SU-DHL-6 (cell line): ENCODE measurements around the gene CRACR2A.

Experiments used
- H2AFZ ChIP-seq: fragments of 200-600 bp; sonication (generic); 2 replicates; pipeline ENCODE4 v1.6.1; 2014; ENCODE audit warnings: low read depth, mild to moderate bottlenecking, moderate library complexity, mixed read lengths, antibody characterized with exemption, low read length; ENCODE audit not compliant: severe bottlenecking
- H3F3A ChIP-seq: fragments of 200-600 bp; shearing (Covaris generic); 2 replicates; pipeline ENCODE4 v1.6.0; 2016; ENCODE audit warnings: antibody characterized with exemption, mild to moderate bottlenecking; ENCODE audit not compliant: insufficient read depth
- H3K27ac ChIP-seq: fragments of 200-600 bp; sonication (generic); 2 replicates; pipeline ENCODE4 v1.5.1; 2016; ENCODE audit warnings: low read depth, mild to moderate bottlenecking, low read length, moderate library complexity, mixed read lengths
- H3K27me3 ChIP-seq: fragments of 200-600 bp; sonication (generic), shearing (Covaris generic); 2 replicates; pipeline ENCODE4 v1.6.0; 2014; ENCODE audit warnings: mild to moderate bottlenecking, low read length
- H3K36me3 ChIP-seq: fragments of 200-600 bp; sonication (generic); 2 replicates; pipeline ENCODE4 v1.6.1; 2014; ENCODE audit warnings: mild to moderate bottlenecking, low read length, mixed read lengths
- H3K4me2 ChIP-seq: fragments of 300-600, 200-600 bp; shearing (Covaris generic), sonication (generic); 2 replicates; pipeline ENCODE4 v1.6.0; 2014; ENCODE audit warnings: low read length, low read depth, mild to moderate bottlenecking; ENCODE audit not compliant: poor library complexity, severe bottlenecking
- H3K4me3 ChIP-seq: fragments of 200-600 bp; sonication (generic); 2 replicates; pipeline ENCODE4 v1.5.1; 2014; ENCODE audit warnings: antibody characterized with exemption, low read length, mild to moderate bottlenecking, mixed read lengths; ENCODE audit not compliant: insufficient read depth, poor library complexity, severe bottlenecking
- H3K79me2 ChIP-seq: fragments of 200-600 bp; sonication (generic); 2 replicates; pipeline ENCODE4 v1.6.1; 2014; ENCODE audit warnings: mild to moderate bottlenecking, low read length, moderate library complexity; ENCODE audit not compliant: insufficient read depth
- H3K9ac ChIP-seq: fragments of 200-600 bp; sonication (generic); 2 replicates; pipeline ENCODE4 v1.7.0; 2014; ENCODE audit warnings: mild to moderate bottlenecking, low read length
- H3K9me2 ChIP-seq: fragments of 200-600 bp; sonication (generic); replicated peaks from 2 replicates; pipeline ENCODE4 v1.6.1; 2014; ENCODE audit warnings: low read length; ENCODE audit not compliant: insufficient read depth
- H3K9me3 ChIP-seq: fragments of 200-600 bp; sonication (generic); 2 replicates; pipeline ENCODE4 v1.6.1; 2014; ENCODE audit warnings: low read length, mixed read lengths; ENCODE audit not compliant: insufficient read depth
- H4K20me1 ChIP-seq: fragments of 200-600 bp; sonication (generic); 2 replicates; pipeline ENCODE4 v1.6.1; 2014; ENCODE audit warnings: low read depth, mild to moderate bottlenecking, antibody characterized with exemption, low read length, moderate library complexity, mixed read lengths
- CTCF ChIP-seq: fragments of 200-600 bp; sonication (generic); IDR thresholded peaks from one replicate; pipeline ENCODE4 v1.5.1; 2017; ENCODE audit warnings: antibody characterized with exemption, mild to moderate bottlenecking, low read length, moderate library complexity; ENCODE audit not compliant: insufficient read depth, poor library complexity, severe bottlenecking
- EZH2phosphoT487 ChIP-seq: fragments of 200-600 bp; sonication (generic), shearing (Covaris generic); conservative IDR thresholded peaks from 2 replicates; pipeline ENCODE4 v1.6.1; 2018; ENCODE audit warnings: mild to moderate bottlenecking, antibody characterized with exemption, low read length, moderate library complexity, mixed read lengths

Gene CRACR2A

GRCh38 chr12:3571323-3571722 lies 181.6 kb downstream of the CRACR2A start:
- Histone ChIP-seq H3K79me2 (no peaks in the 10 kb centered on the region), H2AFZ (no peak overlapping the region), H3K4me3 (no peak overlapping the region), H3K9me2 (no peaks in the 10 kb centered on the region), H4K20me1 (no peaks in the 10 kb centered on the region), H3K9me3 (no peaks in the 10 kb centered on the region), H3K4me2 (no peak overlapping the region), H3K36me3 (no peaks in the 10 kb centered on the region), H3F3A (no peaks in the 10 kb centered on the region), H3K27ac (no peak overlapping the region), H3K27me3 (no peaks in the 10 kb centered on the region), H3K9ac (no peak overlapping the region)
- TF ChIP-seq EZH2phosphoT487 (no peak), CTCF (no peak)

- Histone ChIP-seq H3K9me2 (no peaks in the 10 kb centered on the region), H3K27me3 (no peaks in the 10 kb centered on the region), H3K79me2 (no peaks in the 10 kb centered on the region), H3K36me3 (no peaks in the 10 kb centered on the region), H2AFZ (no peak overlapping the region), H3K27ac (no peak overlapping the region), H3K4me3 (no peak overlapping the region), H3K9me3 (no peaks in the 10 kb centered on the region), H3K9ac (no peak overlapping the region), H3K4me2 (no peak overlapping the region), H3F3A (no peaks in the 10 kb centered on the region), H4K20me1 (no peaks in the 10 kb centered on the region)
- TF ChIP-seq CTCF (no peak), EZH2phosphoT487 (no peak)
Observed at GRCh38 chr12:3568695-3569094, 184.2 kb downstream of the CRACR2A start.

- TF ChIP-seq EZH2phosphoT487 = no peak
- no peak for TF ChIP-seq CTCF
Observed at GRCh38 chr12:3565985-3566384, 186.9 kb downstream of the CRACR2A start.

More at GRCh38 chr12:3565985-3566384, 186.9 kb downstream of the CRACR2A start:
- H3K4me2 ChIP-seq = no peak overlapping the region
- H2AFZ ChIP-seq = no peak overlapping the region
- no peaks in the 10 kb centered on the region for H3K27me3 ChIP-seq
- H3K27ac ChIP-seq = no peak overlapping the region
- no peaks in the 10 kb centered on the region for H4K20me1 ChIP-seq
- H3K4me3 ChIP-seq = no peak overlapping the region
- no peaks in the 10 kb centered on the region for H3K9me3 ChIP-seq
- no peak overlapping the region for H3K9ac ChIP-seq
- no peaks in the 10 kb centered on the region for H3K9me2 ChIP-seq
- no peaks in the 10 kb centered on the region for H3K36me3 ChIP-seq
- H3K79me2 ChIP-seq = no peaks in the 10 kb centered on the region
- H3F3A ChIP-seq = no peaks in the 10 kb centered on the region
